SH-SY5Y (cell line): ENCODE results near the gene IFI27L2.

Source experiments
- GATA2 ChIP-seq: IDR thresholded peaks from 2 replicates; pipeline ENCODE4 v1.6.1; 2011; ENCODE audit warnings: mild to moderate bottlenecking, low read depth, low read length
- GATA3 ChIP-seq: IDR thresholded peaks from 2 replicates; pipeline ENCODE4 v1.6.1; 2011; ENCODE audit warnings: low read depth, mild to moderate bottlenecking, low read length, moderate library complexity

The IFI27L2 gene

DNA sequence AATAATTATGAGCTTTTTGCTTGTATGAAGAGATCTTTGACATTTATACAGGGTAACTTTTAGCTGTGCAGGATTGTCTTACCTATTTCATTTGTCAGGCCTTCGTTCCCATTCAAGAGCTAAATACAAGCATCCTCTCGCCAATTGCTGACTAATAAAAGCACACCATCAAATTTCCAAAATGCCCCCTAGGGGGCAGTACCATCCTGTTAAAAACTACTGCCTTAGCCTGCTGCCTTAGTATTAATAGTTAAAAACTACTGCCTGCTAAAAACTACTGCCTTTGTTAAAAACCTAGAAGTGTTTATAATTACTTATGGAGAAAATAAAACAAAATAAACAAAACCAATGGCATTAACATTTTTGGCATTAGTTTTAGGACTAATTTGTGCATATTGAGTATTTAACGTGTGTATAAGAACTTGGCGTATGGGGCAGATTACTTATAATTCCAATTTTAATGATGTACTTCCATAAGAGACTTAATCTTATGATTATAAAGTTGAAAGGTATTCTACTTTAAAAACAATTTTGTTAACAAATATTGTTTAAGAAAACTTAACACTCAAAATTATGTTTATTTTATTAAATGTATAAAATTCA lies 3.0 kb upstream of the IFI27L2 start:
- no peak for TF ChIP-seq GATA2
- TF ChIP-seq GATA3: no peak

DNA sequence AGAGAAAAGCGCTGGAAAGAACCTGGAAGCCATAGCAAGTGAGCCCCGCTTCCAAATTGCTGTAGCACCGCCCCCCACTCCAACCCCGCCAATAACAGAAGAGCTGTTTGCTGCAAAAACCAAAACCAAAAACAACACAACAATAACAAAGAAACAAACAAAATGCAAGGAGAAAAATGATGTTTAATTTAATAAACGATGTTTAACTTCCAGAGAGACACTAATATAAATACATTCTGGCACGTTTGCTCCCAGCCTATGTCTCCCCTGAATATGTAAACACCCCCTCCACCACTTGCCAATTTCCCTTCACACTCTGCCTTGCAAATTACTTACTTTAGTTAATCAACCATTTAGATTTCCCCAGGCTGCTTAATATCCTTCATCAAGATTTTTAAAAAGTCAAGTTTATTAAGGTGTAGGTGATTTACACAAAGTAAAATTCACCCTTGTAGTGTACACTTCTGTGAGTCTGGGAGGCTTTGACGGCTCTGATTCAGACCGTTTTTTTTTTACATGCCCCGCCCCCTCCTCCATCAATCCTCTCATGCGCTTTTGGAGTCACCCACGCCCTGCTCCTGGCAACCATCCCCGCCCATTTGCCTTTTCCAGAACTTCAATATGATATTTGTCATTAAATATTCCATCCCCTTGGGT lies 482 bp upstream of the IFI27L2 start:
- TF ChIP-seq GATA2 (no peak), GATA3 (no peak)

DNA sequence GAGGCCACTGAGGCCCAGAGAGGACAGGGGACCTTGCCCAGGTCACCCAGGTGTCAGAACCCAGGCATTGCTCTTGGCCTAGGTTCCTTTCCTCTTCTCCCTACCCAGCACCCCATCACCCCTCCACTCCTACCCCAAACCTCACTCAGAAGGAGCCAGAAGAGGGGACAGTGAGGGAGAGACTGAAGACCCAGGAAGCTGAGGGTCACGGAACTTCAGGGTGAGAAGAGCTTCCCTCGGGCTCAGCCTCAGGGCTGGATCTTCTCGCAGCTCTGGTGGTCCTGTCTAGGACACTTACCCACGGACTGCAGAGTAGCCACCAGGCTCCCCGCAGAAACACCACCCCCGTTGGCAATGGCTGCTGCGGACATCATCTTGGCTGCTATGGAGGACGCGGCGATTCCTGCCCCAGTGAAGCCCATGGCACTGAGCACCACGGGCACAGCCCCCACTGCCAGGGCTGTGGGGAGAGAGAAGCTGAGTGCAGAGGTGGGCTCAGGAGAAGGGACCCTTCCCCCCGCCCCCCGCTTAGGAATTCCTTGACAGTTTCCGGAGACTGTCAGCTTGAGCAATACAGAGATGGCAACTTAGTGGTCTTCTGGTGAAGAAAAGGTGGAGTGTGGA lies 1.1 kb downstream of the IFI27L2 start:
- no peak for TF ChIP-seq GATA3
- TF ChIP-seq GATA2: no peak

DNA sequence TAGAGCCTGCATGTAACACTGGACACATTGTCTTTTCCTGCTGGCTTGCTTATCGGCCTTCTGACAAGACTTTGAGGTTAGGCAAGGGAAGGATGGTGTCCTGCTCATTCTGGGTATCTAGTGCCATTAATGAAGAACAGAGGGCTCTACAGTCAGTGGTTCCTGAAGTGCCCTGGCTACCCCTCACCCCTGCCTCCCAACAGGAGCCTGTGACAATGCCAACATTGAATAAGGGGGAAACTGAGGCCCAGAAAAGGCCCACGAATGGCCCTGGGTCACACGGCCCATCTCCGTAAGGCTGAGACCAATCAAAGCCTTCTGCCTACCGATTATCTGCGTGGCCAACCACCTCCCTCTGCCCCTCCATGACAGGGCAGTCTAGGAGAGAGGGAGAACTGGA lies 2.1 kb downstream of the IFI27L2 start:
- TF ChIP-seq GATA2 (no peak), GATA3 (no peak)

DNA sequence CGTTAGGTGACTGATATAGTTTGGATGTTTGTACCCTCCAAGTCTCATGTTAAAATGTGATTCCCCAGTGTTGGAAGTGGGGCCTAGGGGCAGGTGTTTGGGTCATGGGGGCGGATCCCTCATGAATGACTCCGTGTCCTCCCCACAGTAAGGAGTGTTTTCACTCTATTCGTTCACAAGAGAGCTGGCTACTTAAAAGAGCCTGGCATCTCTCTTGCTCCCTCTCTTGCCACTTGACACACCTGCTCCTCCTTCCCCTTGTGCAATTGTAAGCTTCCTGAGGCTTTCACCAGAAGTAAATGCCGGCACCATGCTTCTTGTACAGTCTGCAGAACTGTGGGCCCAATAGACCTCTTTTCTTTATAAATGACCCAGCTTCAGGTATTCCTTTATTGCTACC lies 2.6 kb downstream of the IFI27L2 start:
- TF ChIP-seq GATA3 (no peak), GATA2 (no peak)

DNA sequence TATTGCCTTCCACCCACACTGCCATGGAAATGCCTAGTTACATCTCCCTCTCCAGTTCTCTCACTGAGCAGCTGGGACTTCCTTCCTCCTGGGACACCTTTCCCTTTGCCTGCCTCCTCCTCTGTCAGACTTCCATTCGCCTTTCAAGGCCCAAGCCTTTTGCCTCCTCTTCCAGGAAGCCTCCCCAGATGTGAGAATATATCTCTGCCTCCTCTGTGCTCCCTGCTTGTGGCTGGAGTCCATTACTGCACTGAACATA lies 3.1 kb downstream of the IFI27L2 start:
- TF ChIP-seq GATA2 (no peak), GATA3 (no peak)

DNA sequence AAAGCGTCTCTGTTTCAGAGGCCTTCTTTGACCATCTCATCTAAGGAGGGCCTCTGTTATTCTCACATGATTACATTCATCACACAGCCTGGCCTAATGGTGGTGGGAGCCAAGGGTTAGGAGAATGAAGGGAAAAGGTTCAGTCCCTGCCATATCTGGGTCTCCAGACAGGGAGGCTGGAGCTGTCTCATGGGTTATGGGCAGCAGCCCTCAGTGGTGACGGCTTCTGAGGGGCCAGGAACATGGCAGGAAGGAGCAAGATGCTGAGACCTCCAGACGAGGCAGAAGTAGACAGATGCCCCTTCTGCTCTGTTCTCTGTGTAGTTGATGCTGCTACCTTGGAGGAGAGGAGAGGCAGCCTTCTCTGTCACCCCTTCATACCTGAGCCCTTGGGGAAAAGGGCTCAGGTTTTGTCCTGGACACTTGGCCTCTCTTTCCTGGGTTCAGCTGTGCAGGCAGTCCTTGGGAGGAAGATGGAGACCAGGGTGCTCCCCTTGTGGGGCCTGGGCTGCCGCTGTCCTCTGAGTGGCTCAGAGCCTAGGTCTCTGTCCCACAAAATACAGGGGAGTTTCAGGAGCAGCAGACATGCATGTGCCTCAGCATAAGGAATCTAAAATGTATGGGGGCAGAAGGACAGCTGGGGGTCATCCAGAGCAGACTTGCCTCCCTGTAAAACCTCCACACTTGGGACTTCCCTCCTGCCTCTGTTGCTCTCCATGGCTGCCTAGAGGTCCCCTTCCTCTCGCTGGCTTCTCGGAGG lies 3.6 kb downstream of the IFI27L2 start:
- TF ChIP-seq GATA2 (no peak), GATA3 (no peak)

DNA sequence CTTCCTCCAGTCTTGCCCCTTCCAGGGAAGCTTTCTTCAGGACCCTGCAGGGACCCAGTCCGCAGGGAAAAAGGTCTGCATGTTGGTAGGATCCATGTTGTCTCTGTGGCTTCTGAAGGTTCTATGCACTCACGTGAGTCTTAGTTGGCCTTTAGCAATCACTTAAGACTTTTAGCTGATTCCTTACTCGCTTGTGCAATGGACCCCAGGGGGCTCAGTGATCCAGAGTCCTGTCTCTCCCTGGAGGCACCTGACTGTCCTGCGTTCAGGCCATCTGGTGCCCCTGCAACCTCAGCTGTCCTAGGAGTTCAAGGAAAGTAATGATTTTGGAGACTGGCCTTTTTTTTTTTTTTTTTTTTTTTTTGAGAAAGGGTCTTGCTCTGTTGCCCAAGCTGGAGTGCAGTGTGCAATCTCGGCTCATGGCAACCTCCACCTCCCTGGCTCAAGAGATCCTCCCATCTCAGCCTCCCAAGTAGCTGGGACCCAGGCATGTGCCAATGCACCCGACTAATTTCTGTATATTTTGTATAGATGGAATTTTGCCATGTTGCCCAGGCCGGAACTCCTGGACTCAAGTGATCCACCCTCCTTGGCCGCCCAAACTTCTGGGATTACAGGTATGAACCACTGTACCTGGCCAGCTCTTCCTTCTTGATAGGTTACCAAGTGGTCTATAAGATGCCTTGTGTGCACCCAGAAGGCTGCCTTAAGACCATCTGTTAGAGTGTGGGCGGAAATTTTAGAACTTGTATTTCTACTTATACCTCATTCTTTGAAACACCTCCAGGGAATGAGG lies 4.6 kb downstream of the IFI27L2 start:
- no peak for TF ChIP-seq GATA2

DNA sequence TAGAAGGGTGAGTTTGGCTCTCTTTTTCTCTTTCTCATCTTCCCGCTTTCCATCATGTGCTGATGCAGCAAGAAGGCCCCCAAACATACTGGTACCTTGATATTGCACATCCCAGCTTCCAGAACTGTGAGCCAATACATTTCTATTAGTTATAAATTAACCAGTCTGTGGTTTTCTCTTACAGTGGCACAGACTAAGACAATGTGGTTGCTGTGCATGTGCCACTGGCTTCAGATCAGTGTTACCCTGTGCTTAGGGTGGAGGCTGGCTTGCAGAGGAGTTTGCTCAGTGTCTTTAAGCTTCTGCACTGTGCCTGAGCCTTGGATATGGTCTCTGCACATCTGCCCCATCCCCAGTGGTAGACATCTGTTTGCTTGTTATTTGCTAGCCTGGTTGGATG lies 5.5 kb downstream of the IFI27L2 start:
- no peak for TF ChIP-seq GATA3
- no peak for TF ChIP-seq GATA2

DNA sequence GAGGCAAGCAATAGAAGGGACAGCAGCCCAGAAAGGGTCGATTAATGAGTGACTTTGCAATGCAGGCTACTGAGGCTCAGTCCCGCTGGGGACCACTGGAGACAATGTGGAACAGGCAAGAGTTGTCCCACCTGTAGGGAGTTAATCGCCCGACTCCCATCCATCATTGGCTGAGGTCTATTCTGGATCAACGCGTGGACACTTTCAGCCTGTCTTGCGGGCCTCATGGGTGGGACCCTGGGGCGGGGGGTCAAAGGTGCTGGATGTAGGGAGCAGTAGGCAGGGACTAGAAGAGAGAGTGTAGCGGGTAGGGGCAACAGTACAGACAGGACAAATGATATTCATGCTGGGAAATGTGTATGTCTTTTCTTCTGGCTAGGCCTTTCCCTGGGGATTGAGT lies 6.1 kb downstream of the IFI27L2 start:
- no peak for TF ChIP-seq GATA2
- no peak for TF ChIP-seq GATA3

DNA sequence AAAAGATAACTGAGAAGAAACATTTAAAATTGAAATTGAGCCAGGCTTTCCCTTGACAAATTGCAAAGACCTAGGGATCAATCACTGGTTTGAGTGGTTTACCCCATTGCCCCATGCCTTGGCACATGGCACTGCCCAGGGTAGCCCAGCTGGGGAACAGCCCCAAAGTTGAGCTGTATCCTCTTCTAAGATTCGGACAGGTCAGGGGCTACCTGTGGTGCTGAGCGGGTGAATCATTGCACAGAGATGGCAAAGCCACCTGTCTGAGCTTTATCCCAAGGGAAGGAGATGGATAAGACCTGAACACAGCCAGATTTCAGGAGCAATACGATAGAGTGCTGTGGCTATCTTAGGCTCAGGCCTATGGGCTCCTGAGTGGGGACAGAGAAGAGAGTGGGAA lies 7.0 kb downstream of the IFI27L2 start:
- TF ChIP-seq GATA3 (no peak), GATA2 (no peak)

DNA sequence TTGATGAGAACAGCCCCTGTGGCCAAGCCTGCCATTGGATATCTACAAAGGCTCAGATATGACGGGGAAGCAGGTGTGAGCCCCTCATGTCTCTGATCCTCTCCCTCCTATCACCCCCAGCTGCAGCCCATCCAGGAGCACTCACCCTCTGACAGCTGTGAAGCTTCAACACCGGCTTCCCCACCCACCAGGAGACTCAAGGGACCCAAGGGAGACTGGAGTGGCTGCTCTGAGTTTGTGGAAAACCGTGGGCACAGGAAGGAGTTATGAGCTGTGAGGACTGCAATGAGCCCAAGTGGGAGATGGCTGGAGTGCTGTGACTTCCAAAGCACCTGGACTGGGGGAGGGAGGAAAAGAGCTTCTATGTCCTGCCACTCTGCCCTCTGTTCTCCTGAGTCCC lies 7.9 kb downstream of the IFI27L2 start:
- TF ChIP-seq GATA2: no peak
- TF ChIP-seq GATA3: no peak

DNA sequence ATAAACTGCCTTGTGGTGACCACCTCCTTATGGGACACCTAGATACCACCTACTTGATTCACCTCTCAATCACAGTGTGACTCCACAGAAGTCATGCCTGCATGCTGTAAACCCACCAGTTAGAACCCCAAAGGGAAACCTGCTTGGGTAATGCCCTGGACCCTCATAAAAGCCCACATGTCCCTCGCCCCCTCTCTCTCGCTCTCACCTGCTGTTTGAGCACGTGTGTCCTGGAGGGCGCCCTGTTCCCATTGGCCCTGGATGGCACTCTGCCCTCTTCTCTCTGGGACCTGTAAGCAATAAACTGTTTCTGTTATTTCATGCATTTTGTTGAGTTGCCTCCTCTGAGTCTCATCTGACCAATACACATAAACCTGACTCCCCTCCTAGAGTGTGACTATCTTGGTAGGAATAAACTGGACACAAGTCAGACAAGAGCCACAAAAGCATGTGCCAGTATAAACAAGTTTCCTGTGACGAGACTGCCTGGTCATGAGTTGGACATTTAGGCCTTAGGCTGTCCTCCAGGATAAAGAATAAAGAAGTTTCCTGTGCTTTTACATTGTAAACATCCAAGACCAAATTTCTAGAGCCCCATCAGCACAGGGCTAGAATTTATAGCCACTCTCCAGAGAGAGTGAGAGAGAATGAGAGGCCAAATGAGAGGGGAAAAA lies 8.6 kb downstream of the IFI27L2 start:
- TF ChIP-seq GATA2: no peak
- TF ChIP-seq GATA3: no peak

DNA sequence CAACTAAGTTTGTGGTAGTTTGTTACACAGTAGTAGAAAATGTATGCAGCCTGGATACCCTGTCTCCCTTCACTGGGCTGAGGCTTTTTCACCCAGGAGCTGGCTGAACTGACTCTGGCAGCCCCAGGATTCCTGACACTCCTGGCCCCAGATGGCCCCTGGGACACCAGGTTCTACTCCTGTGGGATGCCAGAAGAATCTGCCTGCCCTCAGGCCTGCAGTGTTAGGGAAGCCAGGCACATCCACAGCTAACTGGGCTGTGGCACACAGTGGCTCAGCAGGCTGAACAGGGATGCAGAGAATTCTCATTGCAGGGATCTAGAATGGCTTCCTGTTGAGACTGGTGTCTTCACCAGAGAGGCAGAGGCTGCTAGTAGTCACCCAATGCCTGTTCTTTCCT lies 10.3 kb downstream of the IFI27L2 start:
- TF ChIP-seq GATA2: no peak
- TF ChIP-seq GATA3: no peak
